ENCODE measurements around the gene ARHGEF26.

Gene ARHGEF26

GRCh38 chr3:154227531-154227930 is 106.3 kb downstream of the ARHGEF26 start:
- TF ChIP-seq CTCF (IDR thresholded peaks at IDR 0.05; ENCODE audit: extremely low read depth, insufficient read depth, missing control alignments) = no peak
- in situ Hi-C loops (cut with MboI; ENCODE audit: low pct_unique_long_range_greater_than_20kb, low sequenced_read_pairs, unreplicated experiment) = no loop called here
- no peak for DNase-seq (ENCODE audit: low spot score)

- in situ Hi-C loops (cut with MboI; ENCODE audit: low pct_unique_long_range_greater_than_20kb, low sequenced_read_pairs, unreplicated experiment) = no loop called here
- no peak for DNase-seq (ENCODE audit: low spot score)
Observed at GRCh38 chr3:154228561-154229216, 107.5 kb downstream of the ARHGEF26 start.

GRCh38 chr3:154229217-154229590 is 108.0 kb downstream of the ARHGEF26 start:
- in situ Hi-C loops (cut with MboI; ENCODE audit: low pct_unique_long_range_greater_than_20kb, low sequenced_read_pairs, unreplicated experiment) = no loop called here
- DNase-seq (ENCODE audit: low spot score) = no peak
- TF ChIP-seq CTCF (IDR thresholded peaks at IDR 0.05; ENCODE audit: extremely low read depth, insufficient read depth, missing control alignments) = no peak

More at GRCh38 chr3:154228561-154229216, 107.5 kb downstream of the ARHGEF26 start:
- TF ChIP-seq CTCF (IDR thresholded peaks at IDR 0.05; ENCODE audit: extremely low read depth, insufficient read depth, missing control alignments) = no peak

DNA sequence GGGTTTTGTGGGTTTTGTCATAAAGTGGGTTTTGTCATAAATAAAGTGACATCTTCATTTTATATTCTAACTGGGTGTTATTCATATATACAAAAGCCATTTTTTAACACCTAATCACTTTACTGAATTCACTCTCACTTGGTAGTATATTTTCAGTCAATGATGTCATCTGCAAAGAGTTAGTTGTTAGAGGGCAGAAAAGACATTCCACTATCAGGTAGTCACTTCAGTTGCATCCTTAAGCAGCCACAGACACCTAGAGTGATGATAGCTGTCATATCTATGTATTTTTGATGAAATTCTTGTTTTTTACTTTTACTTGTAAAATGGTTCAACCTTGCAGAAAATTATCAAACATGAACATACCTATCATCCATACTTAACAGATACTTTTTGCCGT is 114.1 kb downstream of the ARHGEF26 start:
- in situ Hi-C loops (cut with MboI; ENCODE audit: low pct_unique_long_range_greater_than_20kb, low sequenced_read_pairs, unreplicated experiment) = no loop called here
- TF ChIP-seq CTCF (IDR thresholded peaks at IDR 0.05; ENCODE audit: extremely low read depth, insufficient read depth, missing control alignments) = no peak
- DNase-seq (ENCODE audit: low spot score) = no peak

DNA sequence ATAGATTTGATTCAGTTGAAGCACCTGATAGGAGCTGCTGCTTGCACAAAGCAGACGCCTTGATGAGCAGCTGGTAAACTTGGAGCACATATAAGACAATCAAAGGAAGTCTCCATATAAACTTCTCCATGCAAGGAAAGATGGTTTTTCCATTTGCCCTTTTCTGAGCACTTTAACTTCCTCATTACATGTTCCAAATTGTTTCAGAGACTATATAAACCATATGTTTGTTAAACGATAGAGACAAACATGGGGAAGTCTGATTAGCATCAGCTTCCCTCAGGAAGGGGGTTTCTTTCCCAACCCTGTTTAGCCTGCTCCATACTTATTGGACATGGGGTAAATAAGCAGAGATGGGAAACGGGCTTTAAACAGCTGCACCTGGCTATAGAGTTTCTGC is 115.1 kb downstream of the ARHGEF26 start:
- no peak for DNase-seq (ENCODE audit: low spot score)
- TF ChIP-seq CTCF (IDR thresholded peaks at IDR 0.05; ENCODE audit: extremely low read depth, insufficient read depth, missing control alignments) = no peak
- in situ Hi-C loops (cut with MboI; ENCODE audit: low pct_unique_long_range_greater_than_20kb, low sequenced_read_pairs, unreplicated experiment) = no loop called here

- no peak for TF ChIP-seq CTCF (IDR thresholded peaks at IDR 0.05; ENCODE audit: extremely low read depth, insufficient read depth, missing control alignments)
- in situ Hi-C loops (cut with MboI; ENCODE audit: low pct_unique_long_range_greater_than_20kb, low sequenced_read_pairs, unreplicated experiment) = no loop called here
Observed at GRCh38 chr3:154240235-154240634, 119.0 kb downstream of the ARHGEF26 start.

More at GRCh38 chr3:154240235-154240634, 119.0 kb downstream of the ARHGEF26 start:
- DNase-seq (ENCODE audit: low spot score) = no peak
